ENCODE results near the gene RNGTT. TPM values are rescaled to one million over a fixed set of nuclear protein-coding genes. Genes with fewer than 3 reads are reported as not detected.

Gene RNGTT
- total RNA-seq, 1 donor: 24.9 TPM

DNA sequence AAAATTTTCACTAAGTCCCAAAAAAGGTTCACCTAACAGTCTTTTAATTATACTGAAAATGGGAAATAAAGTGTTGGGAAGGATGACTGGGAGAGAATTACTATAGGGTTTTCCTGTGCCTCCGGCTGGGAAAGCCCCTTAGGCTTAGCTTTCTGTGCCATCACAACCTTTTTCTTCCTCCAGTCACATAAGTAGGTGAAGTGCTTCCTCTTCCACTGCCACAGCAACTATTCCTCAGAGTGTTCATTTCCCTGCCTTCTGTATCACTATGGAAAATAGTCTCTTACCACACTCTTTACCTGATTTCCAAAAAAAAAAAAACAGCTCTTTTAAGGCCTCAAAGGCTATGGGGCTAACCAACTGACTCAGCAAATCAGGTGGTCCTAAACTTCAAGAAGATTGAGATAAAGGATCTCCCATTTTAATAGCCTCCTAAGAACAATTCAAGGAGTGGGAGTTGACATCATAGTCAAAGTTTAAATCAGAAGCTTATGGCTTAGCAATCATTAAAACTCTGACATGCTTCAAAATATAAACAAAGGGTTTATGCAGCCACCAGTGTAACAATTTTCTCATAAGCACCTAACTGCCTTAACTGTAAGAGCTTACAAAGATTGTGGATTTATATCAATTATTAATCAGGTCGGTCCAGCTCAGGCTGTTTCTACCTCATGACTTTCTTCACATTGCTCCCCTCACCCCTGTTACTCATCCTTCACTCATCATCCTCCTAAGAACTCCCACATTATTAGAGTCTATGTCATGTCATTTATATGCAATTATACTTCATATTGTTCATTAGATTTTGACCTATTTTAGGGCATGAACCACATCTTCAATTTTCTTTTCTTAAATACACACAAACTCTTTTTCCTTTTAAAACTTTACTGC, 95.3 kb downstream of the RNGTT start:
- no peak overlapping the region for H3K4me3 ChIP-seq (ENCODE audit: low read depth, low read length)
- no peak for TF ChIP-seq CTCF (IDR thresholded peaks at IDR 0.05; ENCODE audit: insufficient read depth, low read length)
- peak; percentile 24 for DNase-seq (ENCODE audit: low read depth)

DNA sequence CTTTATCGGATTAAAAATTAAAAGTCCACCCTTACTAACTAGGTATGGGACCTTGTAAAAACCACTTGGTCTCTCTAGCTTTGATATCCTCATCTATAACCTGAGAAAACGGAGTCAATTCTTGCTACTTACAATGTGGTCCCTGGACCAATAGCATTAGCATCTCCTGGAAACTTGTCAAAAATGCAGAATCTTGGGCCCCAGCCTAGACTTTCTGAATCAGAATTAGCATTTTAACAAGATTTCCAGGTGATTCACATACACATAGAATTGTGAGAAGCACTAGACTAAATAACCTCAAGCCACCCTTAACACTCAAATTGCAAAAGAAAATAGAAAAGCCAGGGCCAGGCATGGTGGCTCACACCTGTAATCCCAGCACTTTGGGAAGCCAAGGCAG, 96.6 kb downstream of the RNGTT start:
- DNase-seq (ENCODE audit: low read depth): peak; percentile 33

GRCh38 chr6:88865275-88865674, 98.1 kb downstream of the RNGTT start:
- TF ChIP-seq CTCF (IDR thresholded peaks at IDR 0.05; ENCODE audit: insufficient read depth, low read length): no peak
- no peak overlapping the region for H3K4me3 ChIP-seq (ENCODE audit: low read depth, low read length)
- DNase-seq (ENCODE audit: low read depth): no peak

More for the DNA sequence above, 96.6 kb downstream of the RNGTT start:
- no peak for TF ChIP-seq CTCF (IDR thresholded peaks at IDR 0.05; ENCODE audit: insufficient read depth, low read length)
- no peak overlapping the region for H3K4me3 ChIP-seq (ENCODE audit: low read depth, low read length)

DNA sequence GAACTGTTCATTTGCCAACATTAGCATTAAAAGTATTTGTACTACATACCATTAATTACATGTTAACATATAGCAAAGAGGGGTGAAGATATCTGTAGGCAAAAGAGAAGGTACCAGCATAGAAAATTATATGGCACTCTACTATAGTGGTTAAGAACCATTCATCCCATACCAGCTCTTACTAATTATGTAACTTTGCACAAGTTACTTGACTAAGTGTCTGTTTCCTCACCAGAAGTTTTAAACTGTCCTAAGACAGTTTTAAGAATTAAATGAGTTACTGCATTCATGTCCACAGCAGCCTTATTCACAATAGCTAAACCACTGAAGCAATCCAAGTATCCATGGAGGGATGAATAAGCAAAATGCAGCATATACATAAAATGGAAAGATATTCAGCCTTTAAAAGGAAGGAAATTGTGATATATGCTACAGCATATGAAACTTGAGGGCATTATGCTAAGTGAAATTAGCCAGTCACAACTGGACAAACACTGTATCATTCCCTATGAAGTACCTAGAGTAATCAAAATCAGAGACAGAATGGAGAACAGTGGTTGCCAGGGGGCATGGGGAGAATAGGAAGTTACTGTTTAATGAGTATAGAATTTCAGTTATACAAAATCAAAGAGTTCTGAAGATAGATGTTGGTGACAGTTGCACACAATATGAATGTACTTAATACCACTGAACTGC, 98.9 kb downstream of the RNGTT start:
- no peak for DNase-seq (ENCODE audit: low read depth)
- no peak overlapping the region for H3K4me3 ChIP-seq (ENCODE audit: low read depth, low read length)
- no peak for TF ChIP-seq CTCF (IDR thresholded peaks at IDR 0.05; ENCODE audit: insufficient read depth, low read length)

GRCh38 chr6:88860310-88860709, 103.1 kb downstream of the RNGTT start:
- TF ChIP-seq CTCF (IDR thresholded peaks at IDR 0.05; ENCODE audit: insufficient read depth, low read length): no peak
- no peak for DNase-seq (ENCODE audit: low read depth)

GRCh38 chr6:88858455-88858854, 105.0 kb downstream of the RNGTT start:
- no peak for DNase-seq (ENCODE audit: low read depth)
- TF ChIP-seq CTCF (IDR thresholded peaks at IDR 0.05; ENCODE audit: insufficient read depth, low read length): no peak
- H3K4me3 ChIP-seq (ENCODE audit: low read depth, low read length): no peak overlapping the region

More at GRCh38 chr6:88860310-88860709, 103.1 kb downstream of the RNGTT start:
- no peak overlapping the region for H3K4me3 ChIP-seq (ENCODE audit: low read depth, low read length)

Measured in fibroblast of the aortic adventitia (primary cell).